ENCODE data around the gene MSH3.

DNA sequence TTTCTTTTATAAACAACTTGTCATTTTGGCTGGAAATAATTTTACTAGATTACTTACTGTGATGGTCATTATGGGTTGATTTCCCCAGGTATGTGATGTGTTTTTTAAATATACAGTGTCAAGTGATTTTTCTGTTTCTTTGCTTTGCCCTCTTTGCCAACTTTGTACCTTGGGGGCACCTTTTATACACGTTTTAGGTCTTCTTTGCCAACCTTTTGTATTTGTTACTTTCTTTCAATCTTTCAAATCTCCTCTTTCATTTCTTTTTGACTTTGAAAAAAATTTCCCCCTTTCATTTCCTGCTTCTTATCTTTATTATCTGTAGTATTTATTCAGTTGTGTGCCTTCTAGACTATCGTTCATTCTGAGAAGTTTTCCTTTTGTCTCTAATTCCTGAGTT is 65.7 kb downstream of the MSH3 start:
- TF ChIP-seq ZNF274 (IDR thresholded peaks at IDR 0.05; ENCODE audit: low read depth, low read length): no peak
- TF ChIP-seq YY1 (IDR thresholded peaks at IDR 0.05; ENCODE audit: insufficient read depth, insufficient read length): no peak
- no peak for TF ChIP-seq SUZ12 (IDR thresholded peaks at IDR 0.05; ENCODE audit: extremely low read depth, insufficient read depth, insufficient read length)
